NCI-H345 treated with DMSO at 0.1 percent for 48 hours (cell line): Measurements from ENCODE around the gene ARMH3.
"Not testable (repeated sequence)": the region's sequence is repeated elsewhere in the genome, so short reads cannot be mapped to it uniquely, and the experiment has no call there.

Source experiments
- DNase-seq: peaks from one replicate; lab custom pipeline; 2025; ENCODE audit not compliant: unreplicated experiment; lab: John Stamatoyannopoulos, UW

The ARMH3 gene

DNA sequence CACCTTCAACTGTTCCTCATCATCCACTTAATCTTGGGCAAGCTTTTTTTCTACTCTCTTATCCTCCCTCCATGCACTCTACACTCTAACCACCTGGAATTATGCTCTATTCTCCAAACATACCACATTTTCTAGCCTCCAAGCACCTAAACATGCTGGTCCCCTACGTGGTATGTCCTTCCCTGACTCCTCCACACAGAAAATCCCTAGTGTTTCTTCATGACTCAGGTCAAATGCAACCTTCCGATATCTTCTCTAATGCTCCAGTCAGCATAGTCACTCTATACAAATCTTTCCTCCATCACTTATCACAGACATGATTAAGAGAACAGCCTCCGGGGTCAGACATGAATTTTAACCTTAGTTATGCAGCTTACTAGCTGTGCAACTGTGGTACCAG, 68.8 kb downstream of the ARMH3 start:
- DNase-seq = no peak

DNA sequence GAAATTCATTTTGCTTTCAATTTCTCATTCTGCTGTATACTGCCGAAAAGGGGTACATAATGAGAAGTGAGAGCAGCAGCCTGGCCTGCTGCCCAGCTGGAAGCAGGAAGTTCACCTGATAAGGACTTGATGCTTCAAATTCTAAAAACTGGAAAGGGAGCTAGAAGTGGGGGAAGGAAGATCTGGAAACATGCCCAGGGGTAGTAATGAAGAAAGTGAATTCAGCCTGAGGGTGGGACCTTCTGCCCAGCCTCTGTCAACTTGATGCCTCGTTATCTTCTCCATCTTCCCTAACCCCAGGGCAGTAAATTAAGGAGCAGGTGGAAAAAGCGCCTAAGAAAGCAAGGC, 69.4 kb downstream of the ARMH3 start:
- DNase-seq = no peak

- not testable (repeated sequence) for DNase-seq
Measured at GRCh38 chr10:101980677-101981076, 75.3 kb downstream of the ARMH3 start.

GRCh38 chr10:101974091-101974971, 81.6 kb downstream of the ARMH3 start:
- DNase-seq = peak; percentile 59

- no peak for DNase-seq
Measured at GRCh38 chr10:101972761-101973160, 83.2 kb downstream of the ARMH3 start.

DNA sequence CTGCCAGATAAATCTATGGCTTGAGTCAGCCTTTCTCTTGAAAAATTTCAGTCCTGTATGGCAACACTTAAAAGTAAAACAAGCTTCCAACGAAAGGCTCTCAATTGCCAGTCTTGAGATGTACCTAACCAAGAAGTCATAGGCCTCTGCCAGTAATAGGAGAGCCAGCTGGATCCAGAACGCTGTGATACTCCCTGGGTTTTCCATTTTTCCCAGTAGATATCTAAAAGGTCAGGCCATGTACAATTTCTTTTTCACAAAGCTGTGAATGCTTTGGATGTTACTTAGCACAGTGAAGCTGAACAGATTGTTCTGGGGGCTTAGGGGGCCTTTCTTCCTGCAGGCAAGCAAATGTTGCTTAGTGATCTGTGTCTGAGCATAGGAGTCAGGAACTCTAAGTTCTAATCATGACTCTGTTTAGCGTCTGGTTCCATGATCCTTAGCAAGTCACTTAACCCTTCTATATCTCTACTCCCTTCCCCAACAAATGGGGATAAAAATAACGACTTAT, 86.5 kb downstream of the ARMH3 start:
- DNase-seq = no peak

DNA sequence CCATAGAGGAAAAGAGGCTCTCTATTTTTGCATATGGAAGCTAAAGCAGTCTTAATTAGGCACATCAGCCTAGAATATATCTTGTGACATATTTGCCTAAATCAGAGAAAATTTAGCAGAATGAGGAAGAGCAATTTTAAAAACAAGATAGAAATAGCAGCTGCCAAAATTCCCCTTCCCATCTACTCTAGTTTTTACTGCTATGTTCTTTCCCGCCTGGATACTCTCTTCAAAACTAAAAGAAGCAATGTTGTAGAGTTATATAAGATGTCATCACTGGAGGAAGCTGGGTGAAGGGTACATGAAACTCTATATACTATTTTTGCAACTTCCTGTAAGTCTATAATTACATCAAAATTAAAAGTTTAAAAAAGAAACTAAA, 87.0 kb downstream of the ARMH3 start:
- DNase-seq = no peak

GRCh38 chr10:101968286-101968939, 87.6 kb downstream of the ARMH3 start:
- DNase-seq = no peak

DNA sequence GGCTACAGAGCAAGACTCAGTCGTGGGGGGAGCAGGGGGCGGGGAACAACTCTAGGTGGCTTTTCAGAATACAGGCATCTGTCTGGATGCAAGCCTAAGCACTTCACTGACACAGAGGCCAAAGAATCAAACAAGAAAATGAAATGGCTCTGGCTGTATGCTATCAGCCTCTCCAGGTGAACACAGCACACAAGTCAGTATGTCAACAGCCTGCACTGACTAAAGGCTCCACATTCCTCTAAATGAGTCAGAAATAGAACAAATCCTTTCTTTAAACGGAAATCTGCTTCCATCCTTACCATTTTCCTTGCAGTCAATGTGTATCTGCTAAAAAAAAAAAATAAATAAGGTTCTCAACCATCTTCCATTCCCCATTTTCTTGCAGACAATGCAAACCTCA, 88.3 kb downstream of the ARMH3 start:
- no peak for DNase-seq

DNA sequence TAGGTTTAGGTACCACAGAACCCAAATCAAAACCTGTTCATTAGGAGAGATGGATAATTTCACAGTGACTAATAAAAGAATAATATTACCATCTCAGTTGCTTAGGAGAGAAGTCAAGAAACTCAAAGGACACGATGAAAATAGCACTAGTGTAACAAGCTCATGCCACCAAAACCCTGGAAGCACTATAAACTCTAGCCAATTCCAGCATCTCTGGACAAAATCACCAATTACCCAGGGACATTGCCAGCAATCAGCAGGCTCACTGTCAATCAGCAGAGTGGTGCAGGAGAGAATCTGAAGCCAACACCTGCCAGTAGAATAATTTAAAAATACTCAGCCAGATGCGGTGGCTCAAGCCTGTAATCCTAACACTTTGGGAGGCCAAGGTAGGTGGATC, 88.9 kb downstream of the ARMH3 start:
- DNase-seq = no peak

GRCh38 chr10:101965075-101965765, 90.8 kb downstream of the ARMH3 start:
- no peak for DNase-seq

- DNase-seq = no peak
Measured at GRCh38 chr10:101961591-101962498, 94.1 kb downstream of the ARMH3 start.

- DNase-seq = no peak
Measured at GRCh38 chr10:101960879-101961395, 95.0 kb downstream of the ARMH3 start.

DNA sequence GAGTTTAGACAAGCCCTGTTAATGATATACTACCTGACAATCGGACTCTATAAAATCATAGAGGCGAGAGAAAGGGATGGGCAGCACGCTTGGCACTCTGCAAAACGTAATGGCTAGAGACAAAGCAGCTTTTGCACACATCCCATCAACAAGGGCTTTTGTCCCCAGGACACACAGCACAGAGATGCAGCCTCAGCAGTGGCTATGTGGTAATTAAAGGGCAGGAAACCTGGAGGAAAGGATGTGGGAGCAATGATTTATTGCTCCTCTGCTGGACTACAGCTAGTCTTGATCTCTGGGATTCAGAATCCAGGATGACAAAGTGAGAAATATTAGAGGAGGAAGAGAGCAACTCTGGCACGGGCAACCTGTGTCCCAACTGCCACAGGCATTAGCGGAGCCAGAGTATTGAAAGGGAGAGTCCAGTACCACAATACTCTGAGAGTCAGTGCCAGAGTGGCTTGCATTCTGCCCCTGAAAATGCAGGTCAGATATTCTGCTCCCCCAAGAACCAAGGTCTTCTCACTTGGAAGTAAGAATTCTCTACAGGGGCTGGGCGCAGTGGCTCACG, 96.5 kb downstream of the ARMH3 start:
- DNase-seq = no peak

- no peak for DNase-seq
Measured at GRCh38 chr10:101958691-101959090, 97.3 kb downstream of the ARMH3 start.

DNA sequence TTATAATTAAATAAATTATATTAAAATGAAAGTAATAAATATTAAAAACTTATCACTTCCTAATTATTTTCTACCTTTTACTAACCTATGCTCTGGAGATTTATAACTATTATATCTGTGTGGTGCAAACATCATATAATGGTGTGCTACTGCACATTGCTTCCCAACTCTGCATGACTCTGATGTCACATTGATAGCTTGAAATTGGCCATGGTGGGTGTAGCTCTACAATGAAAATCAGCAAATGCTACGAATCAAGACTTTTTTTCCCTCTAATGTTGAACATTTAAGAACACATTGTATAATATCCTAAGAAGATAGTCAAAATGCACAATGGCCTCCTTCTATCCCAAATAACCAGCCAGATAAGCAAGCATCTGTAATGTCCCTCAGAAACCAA, 99.1 kb downstream of the ARMH3 start:
- no peak for DNase-seq

- no peak for DNase-seq
Measured at GRCh38 chr10:101956117-101956516, 99.9 kb downstream of the ARMH3 start.

DNA sequence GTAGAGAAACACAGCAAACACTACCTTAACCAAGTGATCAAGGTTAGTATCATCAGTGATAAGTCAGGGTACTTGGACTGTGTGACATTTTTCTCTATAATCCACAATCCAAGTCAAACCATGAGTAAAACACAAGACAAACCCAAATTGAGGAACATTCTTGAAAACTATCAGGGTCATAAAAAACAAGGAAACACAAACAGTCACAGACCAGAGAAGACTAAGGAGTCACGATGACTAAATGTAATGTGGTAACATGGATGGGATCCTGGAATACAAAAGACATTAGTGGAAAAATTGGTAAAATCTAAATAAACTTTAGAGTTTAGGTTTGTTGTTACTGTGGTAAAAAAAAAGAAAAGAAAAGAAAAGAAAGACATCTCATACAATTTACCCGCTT, 103.8 kb downstream of the ARMH3 start:
- DNase-seq = no peak

- no peak for DNase-seq
Measured at GRCh38 chr10:101950213-101950612, 105.8 kb downstream of the ARMH3 start.

DNA sequence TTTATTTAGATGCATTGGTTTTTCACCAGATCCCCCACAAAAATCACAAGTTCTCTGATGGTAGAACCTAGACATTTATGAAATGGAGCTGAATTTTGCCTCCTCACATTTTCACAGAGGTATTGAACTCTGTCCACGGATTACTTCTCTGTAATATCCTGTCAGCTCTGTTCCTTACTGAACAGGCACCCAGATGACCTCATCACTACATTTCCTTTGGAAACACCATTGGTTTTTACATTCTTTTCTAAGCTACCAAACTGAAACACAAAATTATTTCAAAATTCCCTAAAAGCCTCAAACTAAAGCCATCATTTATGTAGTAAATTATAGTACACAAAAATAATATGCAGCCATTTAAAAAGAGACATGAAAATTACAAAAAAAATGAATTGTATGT, 114.1 kb downstream of the ARMH3 start:
- no peak for DNase-seq
